ENCODE results near the gene PIGO.

PIGO gene

GRCh38 chr9:35105571-35106342 is 9.4 kb upstream of the PIGO start:
- DNase-seq: no peak

DNA sequence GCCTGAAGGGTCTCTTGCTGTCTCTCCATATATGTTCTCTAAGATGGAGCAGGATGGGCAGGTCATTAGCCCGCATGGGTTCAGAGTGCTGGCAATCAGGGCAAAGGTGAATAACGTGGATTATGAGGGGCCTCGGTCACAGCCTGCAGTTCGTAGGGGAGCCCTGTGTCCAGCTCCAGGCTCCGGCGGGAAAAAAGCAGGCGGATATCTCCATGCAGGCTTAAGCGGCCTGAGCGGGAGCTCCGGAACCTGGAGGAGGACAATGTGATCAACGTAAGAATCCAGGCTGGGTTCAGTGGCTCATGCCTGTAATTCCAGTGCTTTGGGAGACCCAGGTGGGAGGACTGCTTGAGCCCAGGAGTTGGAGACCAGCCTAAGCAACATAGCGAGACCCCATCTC is 8.7 kb upstream of the PIGO start:
- DNase-seq: no peak

DNA sequence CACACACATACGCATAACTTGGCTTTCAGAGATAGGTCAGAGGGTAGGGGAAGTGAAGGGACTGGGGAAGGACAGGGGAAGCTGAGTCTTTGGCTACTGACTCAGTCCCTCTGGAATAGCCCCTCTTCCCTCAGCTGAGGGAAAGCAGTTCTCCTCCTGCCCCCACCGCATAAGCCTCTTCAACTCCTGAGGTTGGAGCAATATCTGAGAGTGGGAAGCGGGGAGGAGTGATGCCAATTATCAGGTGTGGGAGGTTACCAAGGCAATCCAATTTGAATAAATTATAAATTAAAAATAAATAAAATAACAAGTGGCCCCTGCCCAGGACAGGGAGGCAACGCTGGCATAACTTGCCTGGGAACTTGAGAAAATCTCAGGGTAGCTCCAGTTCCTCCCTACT is 8.2 kb upstream of the PIGO start:
- DNase-seq: no peak

DNA sequence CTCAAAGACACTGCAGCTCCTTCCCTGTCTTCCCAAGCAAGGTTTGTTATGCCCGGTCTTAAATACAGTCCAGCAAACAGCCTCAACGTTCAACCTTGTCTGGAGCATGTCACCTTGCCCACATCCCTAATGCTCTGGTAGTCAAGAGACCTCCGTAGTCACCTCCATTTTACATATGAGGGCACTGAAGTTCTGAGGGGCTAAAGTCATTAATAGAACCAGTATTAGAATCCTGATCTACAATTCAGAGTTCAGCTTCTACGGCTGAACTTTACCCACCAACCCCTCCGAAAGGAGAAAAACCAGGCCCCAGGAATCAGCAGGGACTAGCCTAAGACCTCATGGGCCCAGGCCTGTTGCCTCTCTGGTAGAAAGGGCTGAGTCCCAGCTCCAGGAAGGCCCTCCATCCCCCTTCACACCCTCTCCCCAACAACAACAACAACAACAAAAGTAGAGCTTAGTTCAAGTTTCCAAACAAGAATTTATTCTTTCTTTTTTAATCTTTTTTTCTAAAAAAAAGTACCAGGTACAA is 7.3 kb upstream of the PIGO start:
- DNase-seq: no peak

DNA sequence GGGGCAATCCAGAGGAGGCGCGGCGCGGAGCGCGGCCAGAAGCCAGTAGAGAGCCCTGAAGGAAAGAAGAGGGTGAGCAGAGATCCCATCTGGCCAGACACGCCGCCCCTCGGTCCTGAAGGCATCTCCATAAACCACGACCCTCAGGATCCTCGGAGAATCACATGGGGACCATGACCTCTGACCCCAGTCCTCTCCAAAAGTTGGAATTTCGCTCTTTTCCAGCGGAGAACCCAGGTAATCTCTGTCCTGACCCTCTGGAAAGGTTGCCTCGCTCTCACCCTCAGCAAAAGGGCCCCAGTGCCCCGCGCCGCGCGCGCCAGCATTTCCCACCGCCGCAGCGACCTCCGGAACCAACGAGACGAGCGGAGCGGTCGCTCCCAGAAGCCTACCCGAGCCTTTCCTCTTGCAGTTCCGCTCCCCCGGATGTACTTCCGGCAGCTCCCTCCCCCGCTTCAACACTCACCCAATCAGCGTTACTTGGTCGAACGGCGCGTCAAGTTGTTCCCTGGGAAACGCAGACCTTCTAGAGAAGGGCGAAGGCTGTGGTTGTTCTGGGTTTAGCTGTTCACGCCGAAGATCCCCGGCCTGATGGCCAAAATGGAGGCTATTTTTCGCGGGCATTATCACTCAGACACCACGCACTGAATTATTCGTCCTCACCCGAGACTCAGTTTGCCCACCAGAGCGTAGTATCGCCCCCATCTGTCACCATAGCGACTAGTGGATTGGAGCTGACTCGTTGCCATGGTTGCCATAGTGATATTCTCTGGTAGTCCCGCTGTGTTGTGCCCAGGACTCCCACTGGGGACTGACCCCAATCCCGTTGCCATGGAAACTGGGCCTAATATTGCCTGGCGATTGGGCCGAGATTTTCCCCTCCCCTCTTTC is 6.6 kb upstream of the PIGO start, which contains the start of gene STOML2:
Gene STOML2 (minus strand): TSS at position 363 of the 891 bp plus-strand sequence. CDS start 37 bp downstream, at position 326.
- DNase-seq: peak; percentile 71

GRCh38 chr9:35102465-35102768 is 6.0 kb upstream of the PIGO start:
- DNase-seq: no peak

DNA sequence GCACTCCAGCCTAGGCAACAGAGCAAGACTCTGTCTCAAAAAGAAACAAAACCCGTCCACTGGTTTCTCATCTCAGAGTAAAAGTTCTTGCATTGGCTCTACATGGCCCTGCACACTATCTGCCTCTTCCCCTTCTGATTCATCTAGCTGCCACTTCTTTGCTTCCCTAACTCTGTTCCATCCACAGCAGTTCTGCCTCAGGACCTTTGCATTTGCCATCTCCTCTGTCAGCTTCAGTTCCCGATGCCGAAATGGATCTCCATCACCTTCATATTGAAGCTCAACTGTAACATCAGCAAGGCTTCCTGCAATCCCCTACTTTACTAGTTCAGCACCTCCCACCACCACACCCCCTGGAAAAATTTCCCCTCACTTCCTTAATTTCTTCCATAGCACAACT is 1.2 kb upstream of the PIGO start:
- DNase-seq: no peak

GRCh38 chr9:35091536-35091935 is 4.9 kb downstream of the PIGO start:
- DNase-seq: no peak

- DNase-seq: no peak
Measured at GRCh38 chr9:35089434-35089833, 7.0 kb downstream of the PIGO start.

DNA sequence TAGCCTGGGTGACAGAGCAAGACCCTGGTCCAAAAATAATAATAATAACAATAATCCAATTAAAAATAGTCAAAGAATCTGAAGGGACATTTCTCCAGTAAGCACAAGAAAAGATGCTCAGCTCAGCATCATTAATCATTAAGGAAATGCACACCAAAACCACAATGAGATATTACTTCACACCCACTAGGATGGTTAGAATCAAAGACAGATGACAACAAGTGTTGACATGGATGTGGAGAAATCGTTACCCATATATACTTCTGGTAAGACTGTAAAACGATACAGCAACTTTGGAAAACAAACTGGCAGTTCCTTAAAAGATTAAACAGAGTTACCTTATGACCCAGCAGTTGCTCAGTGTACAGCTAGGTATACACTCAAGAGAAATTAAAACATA is 11.3 kb downstream of the PIGO start:
- DNase-seq: no peak

GRCh38 chr9:35079426-35080341 is 16.7 kb downstream of the PIGO start, which contains the start of gene FANCG:
Gene FANCG (minus strand): TSS chr9:35079942. CDS start chr9:35079524, 418 bp downstream.
- DNase-seq: peak; percentile 46

DNA sequence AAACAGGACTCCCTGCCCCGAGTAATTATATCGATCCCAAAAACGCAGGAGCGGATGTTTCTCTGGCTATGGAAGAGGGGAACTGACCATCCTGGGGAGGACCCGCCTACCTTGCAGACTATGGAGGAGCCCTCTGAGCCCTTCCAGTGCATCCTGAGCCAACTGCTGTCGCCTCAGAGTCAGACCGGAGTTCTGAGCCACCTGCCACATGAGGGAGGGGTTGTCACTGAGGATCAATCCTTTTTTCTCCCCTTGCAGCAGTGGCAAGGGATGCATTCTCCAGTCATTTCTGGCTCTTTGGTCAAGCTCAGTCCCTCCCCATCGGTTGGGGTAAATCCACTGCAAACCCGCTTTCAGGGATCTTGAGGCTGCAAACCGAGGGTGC is 17.4 kb downstream of the PIGO start:
- no peak for DNase-seq

- no peak for DNase-seq
Measured at GRCh38 chr9:35078066-35078465, 18.3 kb downstream of the PIGO start.

DNA sequence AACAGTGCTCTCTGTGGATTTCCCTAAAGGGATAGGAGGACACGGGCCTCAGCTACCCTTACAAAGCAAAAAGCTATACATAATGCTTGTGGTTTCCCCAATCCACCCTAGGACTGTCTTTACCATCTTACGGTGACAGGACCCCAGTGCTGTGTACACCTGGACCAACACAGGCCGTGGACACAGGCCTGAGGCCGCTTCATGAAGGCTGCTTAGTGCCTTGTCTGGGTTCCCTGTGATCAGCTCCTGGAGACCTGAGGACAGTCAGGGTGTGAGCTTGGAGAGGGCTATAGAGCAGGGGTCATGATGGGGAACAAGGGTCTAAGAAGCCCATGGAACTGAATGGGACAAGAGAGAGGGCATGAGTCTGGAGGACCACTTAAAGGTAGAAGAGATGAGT is 19.5 kb downstream of the PIGO start:
- DNase-seq: no peak

GRCh38 chr9:35075358-35075757 is 21.0 kb downstream of the PIGO start:
- DNase-seq: no peak

- no peak for DNase-seq
Measured at GRCh38 chr9:35074791-35075190, 21.6 kb downstream of the PIGO start.

DNA sequence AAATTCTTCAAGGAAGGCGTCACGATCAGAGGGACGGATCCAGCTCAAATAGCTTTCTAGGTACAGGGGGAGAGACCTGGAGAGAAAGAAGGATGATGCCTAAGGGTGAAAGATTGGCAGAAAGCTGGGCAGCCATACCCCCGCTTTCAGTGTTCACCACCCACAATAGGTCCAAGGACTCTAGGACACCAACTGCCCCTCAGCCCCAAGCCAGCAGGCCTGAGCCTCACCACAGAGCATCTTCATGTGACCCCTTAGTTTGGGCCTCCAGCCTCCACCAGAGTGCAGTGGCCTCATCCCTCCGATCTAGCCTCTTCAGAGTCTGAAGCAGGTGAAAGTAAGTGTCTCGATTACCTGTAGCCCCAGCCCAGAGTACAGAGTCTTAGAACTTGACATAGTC is 22.2 kb downstream of the PIGO start:
- no peak for DNase-seq

- no peak for DNase-seq
Measured at GRCh38 chr9:35073279-35073612, 23.1 kb downstream of the PIGO start.

DNA sequence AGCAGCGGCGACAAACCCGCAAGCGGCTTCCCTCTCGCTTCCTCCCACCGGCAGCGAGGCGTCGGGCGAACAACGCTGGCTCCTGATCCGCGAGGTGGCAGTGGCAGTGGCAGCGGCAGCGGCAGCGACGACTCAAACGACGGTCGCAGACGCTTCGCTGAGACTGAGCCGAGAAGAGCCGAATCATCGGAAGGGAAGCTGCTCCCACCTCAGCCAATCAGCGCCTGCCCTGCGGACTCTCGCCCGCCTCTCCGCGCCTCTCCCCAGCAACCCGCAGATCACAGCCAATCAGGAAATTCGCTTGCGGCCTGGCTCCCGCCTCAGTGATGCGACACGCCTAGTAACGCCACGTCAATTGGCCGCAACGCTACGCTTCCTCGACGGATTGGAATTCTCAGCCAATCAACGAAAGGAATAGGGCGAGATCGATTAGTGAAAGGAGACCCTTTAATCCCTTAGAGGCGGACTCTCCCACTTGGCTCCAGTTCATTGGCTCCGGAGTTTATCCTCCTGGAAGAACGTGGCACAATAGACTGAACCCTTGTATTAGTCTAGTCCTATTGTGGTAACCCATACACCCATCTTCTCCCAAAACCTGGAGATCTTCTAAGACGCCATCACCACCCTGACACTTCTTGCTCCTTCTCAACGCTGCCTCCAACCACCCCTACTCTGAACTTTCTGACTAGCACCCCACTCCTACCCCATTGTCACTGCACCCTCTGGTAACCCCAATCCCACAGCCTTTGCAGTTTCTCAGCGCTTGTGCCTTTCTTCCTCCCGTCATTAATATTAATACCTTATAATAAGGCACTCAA is 23.7 kb downstream of the PIGO start, which contains the start of gene VCP:
Gene VCP (minus strand): TSS at position 165 of the 818 bp plus-strand sequence. CDS start 272 bp downstream, outside the sequence.
- peak; percentile 81 for DNase-seq

- DNase-seq: peak; percentile 16
Measured at GRCh38 chr9:35071814-35072460, 24.5 kb downstream of the PIGO start.

All from NCI-H1417 treated with DMSO at 0.1 percent for 48 hours (cell line).